HEK293T (cell line): Measurements from ENCODE around the gene NT5M.

Source experiments
- ARNT ChIP-seq: fragments of 450-650 bp; IDR thresholded peaks from 2 replicates; pipeline ENCODE4 v1.6.1; 2017; ENCODE audit warnings: mild to moderate bottlenecking
- BHLHE40 ChIP-seq: fragments of 450-650 bp; IDR thresholded peaks from 2 replicates; pipeline ENCODE4 v1.6.1; 2016; ENCODE audit warnings: mild to moderate bottlenecking, moderate library complexity, borderline replicate concordance
- FOXA1 ChIP-seq: fragments of 450-650 bp; IDR thresholded peaks from 2 replicates; pipeline ENCODE4 v1.6.1; 2016; ENCODE audit warnings: mild to moderate bottlenecking
- FOXK2 ChIP-seq: fragments of 450-650 bp; IDR thresholded peaks from 2 replicates; pipeline ENCODE4 v1.6.1; 2016; ENCODE audit warnings: mild to moderate bottlenecking
- FOXM1 ChIP-seq: fragments of 450-650 bp; IDR thresholded peaks from 2 replicates; pipeline ENCODE4 v1.6.1; 2017; ENCODE audit warnings: mild to moderate bottlenecking, borderline replicate concordance
- HDGF ChIP-seq: fragments of 450-650 bp; IDR thresholded peaks from 2 replicates; pipeline ENCODE4 v1.6.1; 2017; ENCODE audit warnings: antibody characterized with exemption, borderline replicate concordance
- L3MBTL2 ChIP-seq: fragments of 450-650 bp; conservative IDR thresholded peaks from 2 replicates; pipeline ENCODE4 v1.6.1; 2016; ENCODE audit warnings: mild to moderate bottlenecking
- LEF1 ChIP-seq: fragments of 450-650 bp; IDR thresholded peaks from 2 replicates; pipeline ENCODE4 v1.6.1; 2017; ENCODE audit warnings: mild to moderate bottlenecking, borderline replicate concordance
- NFRKB ChIP-seq: fragments of 450-650 bp; IDR thresholded peaks from 2 replicates; pipeline ENCODE4 v1.6.1; 2016; ENCODE audit warnings: mild to moderate bottlenecking, moderate library complexity
- SP1 ChIP-seq: fragments of 450-650 bp; IDR thresholded peaks from 2 replicates; pipeline ENCODE4 v1.6.1; 2017
- SUZ12 ChIP-seq: fragments of 450-650 bp; IDR thresholded peaks from 2 replicates; pipeline ENCODE4 v1.6.1; 2016; ENCODE audit warnings: mild to moderate bottlenecking
- ZNF384 ChIP-seq: fragments of 450-650 bp; IDR thresholded peaks from 2 replicates; pipeline ENCODE4 v1.6.1; 2016
- TF ChIP-seq, protein P1 (sequence below): fragments of 450-650 bp; IDR thresholded peaks from 2 replicates; pipeline ENCODE4 v1.6.1; 2016

DNA sequence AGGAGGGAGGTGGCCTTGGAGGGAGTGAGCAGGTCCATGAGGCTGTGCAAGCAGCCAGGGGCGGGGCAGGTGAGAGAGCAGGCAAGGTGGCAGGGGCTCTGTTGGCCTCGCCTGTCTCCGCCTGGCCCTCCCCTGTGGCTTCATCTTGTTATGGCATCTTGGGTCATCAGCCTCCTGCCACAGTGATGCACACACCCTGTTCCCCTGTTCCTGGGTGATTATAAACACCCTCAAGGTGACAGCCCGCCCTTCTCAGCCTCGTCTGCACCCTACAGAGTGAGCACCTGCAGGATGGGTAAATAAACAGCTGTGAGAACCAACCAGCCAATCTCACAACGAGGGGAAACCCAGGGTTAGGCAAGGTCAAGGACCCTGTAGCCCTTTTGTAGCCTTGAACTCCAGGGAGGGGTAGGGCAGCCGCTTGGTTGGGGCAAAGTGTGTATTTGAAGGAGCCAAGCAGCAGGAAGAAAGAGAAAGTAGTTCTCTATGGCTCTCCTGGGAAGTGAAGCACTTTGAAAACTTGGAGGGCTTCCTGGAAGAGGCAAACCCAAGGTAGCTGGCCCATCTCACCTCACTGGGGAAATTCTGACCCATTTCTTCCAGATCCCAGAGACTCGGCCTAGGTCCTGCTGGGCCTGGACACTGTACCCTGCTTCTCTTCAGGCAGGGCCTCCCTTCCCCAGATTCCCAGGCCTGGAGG, 60.6 kb downstream of the NT5M start:
- TF ChIP-seq FOXK2 (no peak), LEF1 (no peak), SP1 (no peak), FOXA1 (no peak), FOXM1 (no peak), BHLHE40 (no peak), ZNF384 (no peak), SUZ12 (no peak), NFRKB (no peak), L3MBTL2 (no peak), ARNT (no peak), HDGF (no peak)
- TF ChIP-seq, protein P1, sequence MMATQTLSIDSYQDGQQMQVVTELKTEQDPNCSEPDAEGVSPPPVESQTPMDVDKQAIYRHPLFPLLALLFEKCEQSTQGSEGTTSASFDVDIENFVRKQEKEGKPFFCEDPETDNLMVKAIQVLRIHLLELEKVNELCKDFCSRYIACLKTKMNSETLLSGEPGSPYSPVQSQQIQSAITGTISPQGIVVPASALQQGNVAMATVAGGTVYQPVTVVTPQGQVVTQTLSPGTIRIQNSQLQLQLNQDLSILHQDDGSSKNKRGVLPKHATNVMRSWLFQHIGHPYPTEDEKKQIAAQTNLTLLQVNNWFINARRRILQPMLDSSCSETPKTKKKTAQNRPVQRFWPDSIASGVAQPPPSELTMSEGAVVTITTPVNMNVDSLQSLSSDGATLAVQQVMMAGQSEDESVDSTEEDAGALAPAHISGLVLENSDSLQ: no peak
